ENCODE results near the gene ARHGAP45.
A peak's percentile ranks its signal among the peaks of the same experiment; 100 is the strongest.

Gene ARHGAP45

GRCh38 chr19:1063030-1063908 is 3.7 kb upstream of the ARHGAP45 start:
- peaks cover 7% of the 10 kb centered on the region; the same call in 1 of the 2 replicates for H3F3A ChIP-seq (ENCODE audit: control insufficient read depth, insufficient read depth)
- no peaks in the 10 kb centered on the region for H3K9me3 ChIP-seq (ENCODE audit: control insufficient read depth, insufficient read depth, low read length)
- TF ChIP-seq EZH2phosphoT487 (IDR thresholded peaks at IDR 0.05; ENCODE audit: borderline replicate concordance, low read length): no peak
- no peak for TF ChIP-seq CTCF (IDR thresholded peaks at IDR 0.05; ENCODE audit: low read depth, low read length, poor library complexity, severe bottlenecking)
- no peak overlapping the region for H3K4me3 ChIP-seq (ENCODE audit: low read length)
- no peaks in the 10 kb centered on the region for H4K20me1 ChIP-seq (ENCODE audit: control insufficient read depth, insufficient read depth, low read depth, low read length)
- H3K4me1 ChIP-seq (ENCODE audit: control insufficient read depth, low read length): peaks cover 32% of the 10 kb centered on the region
- no peaks in the 10 kb centered on the region for H3K27me3 ChIP-seq (ENCODE audit: control insufficient read depth, low read length)
- no peak overlapping the region for H3K27ac ChIP-seq (ENCODE audit: low read depth, low read length)
- no peak overlapping the region for H3K4me2 ChIP-seq (ENCODE audit: low read length)
- H3K36me3 ChIP-seq (ENCODE audit: control insufficient read depth, low read length): peaks cover 8% of the 10 kb centered on the region
- no peaks in the 10 kb centered on the region for H3K9me2 ChIP-seq (replicated peaks; ENCODE audit: control insufficient read depth, low read length)
- peaks cover 7% of the 10 kb centered on the region for H3K79me2 ChIP-seq (ENCODE audit: control insufficient read depth, low read length)

- peak overlapping the region; percentile 70 for H3K4me2 ChIP-seq (ENCODE audit: low read length)
These were observed 2.9 kb upstream of the ARHGAP45 start for GRCh38 chr19:1063909-1064660.

More at GRCh38 chr19:1063909-1064660, 2.9 kb upstream of the ARHGAP45 start:
- Histone ChIP-seq H3K4me1 (ENCODE audit: control insufficient read depth, low read length) (peaks cover 38% of the 10 kb centered on the region), H3K9me2 (replicated peaks; ENCODE audit: control insufficient read depth, low read length) (no peaks in the 10 kb centered on the region), H3K9me3 (ENCODE audit: control insufficient read depth, insufficient read depth, low read length) (no peaks in the 10 kb centered on the region), H3K4me3 (ENCODE audit: low read length) (0 out of 2 replicates have a peak overlapping the region, but pooled peaks have one; percentile 34), H3K27ac (ENCODE audit: low read depth, low read length) (no peak overlapping the region), H3K79me2 (ENCODE audit: control insufficient read depth, low read length) (peaks cover 15% of the 10 kb centered on the region), H3F3A (ENCODE audit: control insufficient read depth, insufficient read depth) (peaks cover 7% of the 10 kb centered on the region; the same call in 1 of the 2 replicates), H3K27me3 (ENCODE audit: control insufficient read depth, low read length) (no peaks in the 10 kb centered on the region), H3K36me3 (ENCODE audit: control insufficient read depth, low read length) (peaks cover 15% of the 10 kb centered on the region), H4K20me1 (ENCODE audit: control insufficient read depth, insufficient read depth, low read depth, low read length) (no peaks in the 10 kb centered on the region)
- TF ChIP-seq EZH2phosphoT487 (IDR thresholded peaks at IDR 0.05; ENCODE audit: borderline replicate concordance, low read length) (no peak), CTCF (IDR thresholded peaks at IDR 0.05; ENCODE audit: low read depth, low read length, poor library complexity, severe bottlenecking) (no peak)

All from DOHH2 (cell line).